Activated CD4-positive, alpha-beta T cell treated with anti-CD3 and anti-CD28 coated beads for 4 hours (primary cell): ENCODE measurements around the gene C5orf52.
"Not testable (repeated sequence)": the region's sequence is repeated elsewhere in the genome, so short reads cannot be mapped to it uniquely, and the experiment has no call there.

ENCODE experiments used
- DNase-seq, 2 donors: peaks; one replicate each; pipeline ENCODE4 v3.0.0-alpha.2; 2020

Gene C5orf52

DNA sequence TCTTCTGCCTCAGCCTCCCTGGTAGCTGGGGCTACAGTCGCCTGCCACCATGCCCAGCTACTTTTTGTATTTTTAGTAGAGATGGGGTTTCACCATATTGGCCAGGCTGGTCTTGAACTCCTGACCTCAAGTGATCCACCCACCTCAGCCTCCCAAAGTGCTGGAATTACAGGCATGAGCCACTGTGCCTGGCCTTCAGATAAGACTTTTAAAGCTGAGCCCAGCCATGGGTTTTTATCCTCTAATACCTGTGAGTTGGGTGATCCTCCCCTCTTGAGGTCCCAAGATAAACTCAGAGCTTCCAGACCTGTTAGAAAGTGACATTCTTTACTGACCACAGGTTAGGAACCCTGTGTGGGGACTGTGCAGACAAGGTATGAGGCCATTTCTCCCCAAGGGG lies 56.5 kb downstream of the C5orf52 start:
- not testable (repeated sequence) for DNase-seq
